Endothelial cell of umbilical vein (primary cell): ENCODE results near the gene VAV3. TPM values are rescaled to one million over a fixed set of nuclear protein-coding genes. Genes with fewer than 3 reads are reported as not detected.

Source experiments
- BruUV-seq: library from RNA; stranded (reverse); fragments of 400-500 nt; replicated peaks from 2 replicates; lab custom pipeline; 2021; lab: Mats Ljungman, UMichigan
- CTCF ChIA-PET: fragments of 300-600, 350-600 bp; sonication (Branson Sonifier 250); formaldehyde crosslinking; loops from one replicate; lab custom pipeline; 2021; ENCODE audit warnings: antibody characterized with exemption, inconsistent platforms; lab: Charles Lee
- POLR2A ChIA-PET: fragments of 300-600, 350-600 bp; sonication (Branson Sonifier 250); formaldehyde crosslinking; loops from one replicate; lab custom pipeline; 2021; ENCODE audit warnings: antibody characterized with exemption, inconsistent platforms; lab: Charles Lee
- DNase-seq: peaks from one replicate; pipeline ENCODE4 v3.0.0-alpha.2; 2011; ENCODE audit warnings: low read depth, low spot score
- FAIRE-seq: peaks from 2 replicates; lab custom pipeline; 2011; peaks lifted over from hg19 to GRCh38; lab: Jason Lieb, UNC
- H2AFZ ChIP-seq: 2 replicates; pipeline ENCODE4 v1.6.0; 2012; ENCODE audit warnings: low read depth, low read length, control low read depth, inconsistent platforms
- H3K27ac ChIP-seq: 2 replicates; pipeline ENCODE4 v1.5.1; 2011; ENCODE audit warnings: low read depth, mild to moderate bottlenecking, control low read depth, low read length, moderate library complexity; ENCODE audit not compliant: insufficient read depth
- H3K27me3 ChIP-seq, 2 experiments: 2 replicates each; pipeline versions ENCODE4 v1.6.0 to v1.6.1; 2011; ENCODE audit warnings: low read length in 2 of 2, mixed read lengths in 1 of 2; ENCODE audit not compliant: control insufficient read depth in 2 of 2, insufficient read depth in 2 of 2
- H3K36me3 ChIP-seq, 2 experiments: 2 replicates in 1 of 2; 3 replicates in 1 of 2; pipeline ENCODE4 v1.5.1; 2011; ENCODE audit warnings: low read length in 2 of 2, mild to moderate bottlenecking in 1 of 2, moderate library complexity in 1 of 2; ENCODE audit not compliant: control insufficient read depth in 2 of 2, insufficient read depth in 2 of 2; ENCODE audit errors: extremely low read depth in 1 of 2
- H3K4me1 ChIP-seq: 3 replicates; pipeline ENCODE4 v1.5.1; 2011; ENCODE audit warnings: mild to moderate bottlenecking, low read length; ENCODE audit not compliant: control insufficient read depth, insufficient read depth; ENCODE audit errors: extremely low read depth
- H3K4me2 ChIP-seq: 2 replicates; pipeline ENCODE4 v1.6.1; 2011; ENCODE audit warnings: low read length, control low read depth, mixed read lengths; ENCODE audit not compliant: insufficient read depth
- H3K4me3 ChIP-seq, 3 experiments: fragments of 200-600 bp in 1 of 3; sonication (generic), shearing (Covaris generic) in 1 of 3; replicated peaks in 1 of 3; 2 replicates each; pipeline ENCODE4 v1.5.1; 2011 to 2016; ENCODE audit warnings: control low read depth in 3 of 3, low read length in 3 of 3, mild to moderate bottlenecking in 2 of 3, inconsistent platforms in 1 of 3, low read depth in 1 of 3, moderate library complexity in 1 of 3; ENCODE audit not compliant: insufficient read depth in 1 of 3
- H3K79me2 ChIP-seq: 2 replicates; pipeline ENCODE4 v1.6.0; 2012; ENCODE audit warnings: low read length, inconsistent platforms; ENCODE audit not compliant: control insufficient read depth, insufficient read depth
- H3K9ac ChIP-seq: replicated peaks from 2 replicates; pipeline ENCODE3; 2011; ENCODE audit warnings: low read length, control low read depth; ENCODE audit not compliant: insufficient read depth; ENCODE audit errors: extremely low read depth
- H3K9me1 ChIP-seq: replicated peaks from 3 replicates; pipeline ENCODE4 v1.6.0; 2011; ENCODE audit warnings: mild to moderate bottlenecking, low read length; ENCODE audit not compliant: control insufficient read depth, insufficient read depth; ENCODE audit errors: extremely low read depth
- H3K9me3 ChIP-seq: replicated peaks from 2 replicates; pipeline ENCODE4 v1.5.1; 2012; ENCODE audit warnings: low read length, inconsistent platforms; ENCODE audit not compliant: control insufficient read depth, insufficient read depth
- H4K20me1 ChIP-seq: replicated peaks from 2 replicates; pipeline ENCODE3; 2011; ENCODE audit warnings: mild to moderate bottlenecking, low read length; ENCODE audit not compliant: control insufficient read depth, insufficient read depth; ENCODE audit errors: extremely low read depth
- CTCF ChIP-seq, 2 donors: IDR thresholded peaks; 1 replicate in 1 of 2; 2 replicates in 1 of 2; pipeline ENCODE4 v1.5.1; 2011; ENCODE audit warnings: low read length in 2 of 2, mild to moderate bottlenecking in 2 of 2, moderate library complexity in 2 of 2, control low read depth in 1 of 2, inconsistent platforms in 1 of 2, low read depth in 1 of 2; ENCODE audit not compliant: insufficient read depth in 1 of 2; ENCODE audit errors: extremely low read depth in 1 of 2
- EZH2 ChIP-seq: IDR thresholded peaks from 2 replicates; pipeline ENCODE4 v1.6.1; 2012; ENCODE audit warnings: borderline replicate concordance, low read depth, mild to moderate bottlenecking, moderate library complexity, low read length, inconsistent platforms; ENCODE audit not compliant: severe bottlenecking
- FOS ChIP-seq: IDR thresholded peaks from 2 replicates; pipeline ENCODE4 v1.6.1; 2011; ENCODE audit warnings: mild to moderate bottlenecking, low read length, moderate library complexity, borderline replicate concordance; ENCODE audit not compliant: insufficient read depth
- GATA2 ChIP-seq: IDR thresholded peaks from 2 replicates; pipeline ENCODE4 v1.7.0; 2011; ENCODE audit warnings: low read depth, mild to moderate bottlenecking, moderate library complexity, mixed read lengths, low read length; ENCODE audit not compliant: insufficient read length, insufficient read depth
- JUN ChIP-seq: IDR thresholded peaks from 2 replicates; pipeline ENCODE4 v1.6.1; 2011; ENCODE audit warnings: borderline replicate concordance, low read depth; ENCODE audit not compliant: insufficient read length, insufficient read depth
- MAX ChIP-seq: IDR thresholded peaks from 2 replicates; pipeline ENCODE4 v1.6.1; 2011; ENCODE audit not compliant: insufficient read depth, insufficient read length
- MYC ChIP-seq: IDR thresholded peaks from one replicate; pipeline ENCODE4 v1.6.1; 2011; ENCODE audit warnings: mild to moderate bottlenecking, low read depth, low read length
- POLR2A ChIP-seq: IDR thresholded peaks from 2 replicates; pipeline ENCODE4 v1.6.1; 2012; ENCODE audit warnings: low read depth, mild to moderate bottlenecking, control low read depth, low read length
- POLR2AphosphoS5 ChIP-seq: IDR thresholded peaks from 2 replicates; pipeline ENCODE4 v1.6.1; 2012; ENCODE audit warnings: low read depth, mild to moderate bottlenecking, control low read depth, low read length, moderate library complexity; ENCODE audit not compliant: insufficient read depth
- dilution Hi-C: fragments of 300-500 bp; cut with MboI; formaldehyde crosslinking; loops from one replicate; pipeline ENCODE4 v1.15.0; 2019; ENCODE audit warnings: low sequenced_read_pairs; ENCODE audit not compliant: extremely low pct_ligation_motif_present
- intact Hi-C: fragments of 100-400 bp; cut with micrococcal nuclease; formaldehyde crosslinking; loops from one replicate; pipeline ENCODE4 v1.10.0; 2022
- polyA plus RNA-seq, 4 experiments: library from polyadenylated mRNA; depleted of rRNA in 3 of 4; stranded (reverse) in 3 of 4; unstranded in 1 of 4; fragments of >200 nt; gene quantifications; 2 replicates each; pipeline versions ENCODE4 v1.2.1 to v1.2.3, GENCODE V29; 2011 to 2012; ENCODE audit warnings: missing spikeins in 1 of 4
- total RNA-seq: library from RNA; stranded (reverse); gene quantifications from 2 replicates; pipeline ENCODE4 v1.2.3, GENCODE V29; 2021

The VAV3 gene
- total and polyA plus RNA-seq, 2 donors (not counting 3 experiments of a cell fraction or from before 2014, with no cell fraction given), result 0.18 to 1.5 TPM

GRCh38 chr1:107546576-107546975 is 418.4 kb downstream of the VAV3 start:
- H3K27me3 ChIP-seq, result no peaks in the 10 kb centered on the region
- no peak overlapping the region for H3K27ac ChIP-seq
- dilution Hi-C loops (no loop called here), intact Hi-C loops (no loop called here)
- H3K4me1 ChIP-seq, result no peaks in the 10 kb centered on the region
- no peaks in the 10 kb centered on the region for H3K36me3 ChIP-seq
- TF ChIP-seq POLR2A, result no peak
- no peak for TF ChIP-seq MYC
- TF ChIP-seq EZH2, result no peak
- no peak for TF ChIP-seq MAX
- TF ChIP-seq POLR2AphosphoS5, result no peak
- TF ChIP-seq FOS, result no peak
- no peak for TF ChIP-seq JUN
- TF ChIP-seq GATA2, result no peak
- TF ChIP-seq CTCF (IDR thresholded peaks at IDR 0.05; ENCODE audit: extremely low read depth in 1 of 2, insufficient read depth in 1 of 2, low read depth in 1 of 2, low read length in 2 of 2), result no peak
- H3K4me3 ChIP-seq, result no peak overlapping the region
- H3K9me1 ChIP-seq, result no peaks in the 10 kb centered on the region
- POLR2A ChIA-PET, result no interaction called here
- no peak overlapping the region for H2AFZ ChIP-seq
- no peaks in the 10 kb centered on the region for H4K20me1 ChIP-seq
- FAIRE-seq (no peak), DNase-seq (no peak)
- H3K4me2 ChIP-seq, result no peak overlapping the region
- H3K9me3 ChIP-seq, result no peaks in the 10 kb centered on the region
- no peaks in the 10 kb centered on the region for H3K79me2 ChIP-seq
- no TSS peak for BruUV-seq
- no peak overlapping the region for H3K9ac ChIP-seq
- CTCF ChIA-PET, result no interaction called here
